ENCODE results near the gene ATG2A. TPM values are rescaled to one million over a fixed set of nuclear protein-coding genes. Genes with fewer than 3 reads are reported as not detected.

Gene ATG2A
- total and polyA plus RNA-seq, 9 of the 15 experiments (the other 6 are each of a cell fraction or from before 2014, with no cell fraction given) = 0.25 to 45.9 (median 5.2) TPM

GRCh38 chr11:64885367-64886286 lies 31.4 kb downstream of the ATG2A start (continued):
- TF ChIP-seq ZNF395 (CRISPR knock-in tag; IDR thresholded peaks at IDR 0.05) (peak; percentile 79; the same call in 1 of the 2 replicates), ZNF239 (CRISPR knock-in tag; IDR thresholded peaks at IDR 0.05) (no peak), GABPA (tag; conservative IDR thresholded peaks at IDR 0.05; ENCODE audit: low read depth) (peak; percentile 48), MNT (conservative IDR thresholded peaks at IDR 0.05) (peak; percentile 91 to 95), SIN3A (IDR thresholded peaks at IDR 0.05; ENCODE audit: borderline replicate concordance in 2 of 2, control insufficient read depth in 1 of 2, low read depth in 2 of 2, low read length in 2 of 2) (peak in 1 of 2 experiments; percentile 21; a peak in 1 of 4 replicates), ZKSCAN3 (CRISPR knock-in tag; IDR thresholded peaks at IDR 0.05) (no peak), HDAC2 (IDR thresholded peaks at IDR 0.05) (peak; percentile 88), HNRNPLL (IDR thresholded peaks at IDR 0.05; ENCODE audit: low read depth, low read length, poor library complexity, severe bottlenecking) (peak; percentile 77), HES1 (IDR thresholded peaks at IDR 0.05; ENCODE audit: low read depth) (peak; percentile 73), ZNF592 (IDR thresholded peaks at IDR 0.05) (peak; percentile 97), ZNF324 (CRISPR knock-in tag; IDR thresholded peaks at IDR 0.05) (no peak), KDM1A (IDR thresholded peaks at IDR 0.05) (peak; percentile 93 to 94), RAD51 (IDR thresholded peaks at IDR 0.05; ENCODE audit: borderline replicate concordance, low read depth) (0 out of 2 replicates have a peak, but pooled peaks have one; percentile 41), ZNF175 (CRISPR knock-in tag; IDR thresholded peaks at IDR 0.05; ENCODE audit: low read depth) (peak; percentile 76), RNF219 (CRISPR knock-in tag; IDR thresholded peaks at IDR 0.05) (no peak)

All from K562 (cell line).